ENCODE results near the gene ZMYND11.

DNA sequence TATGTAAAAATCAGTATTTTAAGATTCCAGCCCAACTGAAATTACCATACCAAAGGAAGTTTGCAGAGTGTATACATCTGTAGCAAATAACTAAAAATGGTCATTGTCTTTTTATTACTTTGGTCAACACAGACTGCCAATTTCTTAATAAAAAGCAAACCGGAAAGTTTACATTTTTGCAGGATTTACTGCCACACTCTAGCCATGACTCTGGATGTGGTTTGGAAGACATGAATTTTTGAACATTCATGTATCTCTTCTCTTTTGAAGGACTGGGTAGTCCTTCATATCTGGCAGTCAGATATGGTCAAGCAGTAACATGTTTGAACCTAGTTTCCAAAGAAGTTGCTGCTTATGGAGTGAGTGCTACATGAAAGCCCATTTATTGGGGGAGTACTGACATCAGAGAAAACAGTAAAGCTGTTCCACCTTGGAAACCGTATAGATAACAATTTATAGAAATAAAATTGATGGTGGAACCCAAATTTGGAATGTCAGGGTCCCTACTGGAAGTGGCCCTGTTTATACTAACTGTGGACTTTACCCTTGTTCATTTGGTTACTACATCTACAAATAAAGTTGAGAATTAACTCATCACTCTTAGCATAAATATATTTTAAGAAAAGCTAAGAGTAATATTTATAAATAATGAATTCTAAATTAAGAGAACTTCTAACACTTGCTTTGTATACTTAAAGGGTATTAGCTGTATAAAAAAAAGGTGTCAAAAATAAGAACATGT, 84.6 kb downstream of the ZMYND11 start:
- TF ChIP-seq, protein P1, sequence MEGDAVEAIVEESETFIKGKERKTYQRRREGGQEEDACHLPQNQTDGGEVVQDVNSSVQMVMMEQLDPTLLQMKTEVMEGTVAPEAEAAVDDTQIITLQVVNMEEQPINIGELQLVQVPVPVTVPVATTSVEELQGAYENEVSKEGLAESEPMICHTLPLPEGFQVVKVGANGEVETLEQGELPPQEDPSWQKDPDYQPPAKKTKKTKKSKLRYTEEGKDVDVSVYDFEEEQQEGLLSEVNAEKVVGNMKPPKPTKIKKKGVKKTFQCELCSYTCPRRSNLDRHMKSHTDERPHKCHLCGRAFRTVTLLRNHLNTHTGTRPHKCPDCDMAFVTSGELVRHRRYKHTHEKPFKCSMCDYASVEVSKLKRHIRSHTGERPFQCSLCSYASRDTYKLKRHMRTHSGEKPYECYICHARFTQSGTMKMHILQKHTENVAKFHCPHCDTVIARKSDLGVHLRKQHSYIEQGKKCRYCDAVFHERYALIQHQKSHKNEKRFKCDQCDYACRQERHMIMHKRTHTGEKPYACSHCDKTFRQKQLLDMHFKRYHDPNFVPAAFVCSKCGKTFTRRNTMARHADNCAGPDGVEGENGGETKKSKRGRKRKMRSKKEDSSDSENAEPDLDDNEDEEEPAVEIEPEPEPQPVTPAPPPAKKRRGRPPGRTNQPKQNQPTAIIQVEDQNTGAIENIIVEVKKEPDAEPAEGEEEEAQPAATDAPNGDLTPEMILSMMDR (IDR thresholded peaks at IDR 0.05 in 8 of 11, conservative IDR thresholded peaks at IDR 0.05 in 3 of 11) = no peak
- no peak for TF ChIP-seq POLR2AphosphoS5 (IDR thresholded peaks at IDR 0.05)
